Activated B cell treated with CpG ODN at 0.5 μM for 24 hours (primary cell): ENCODE results near the gene GHRL. TPM values are rescaled to one million over a fixed set of nuclear protein-coding genes. Genes with fewer than 3 reads are reported as not detected.
"Not testable (repeated sequence)": the region's sequence is repeated elsewhere in the genome, so short reads cannot be mapped to it uniquely, and the experiment has no call there.

Experiments
- ATAC-seq: fragments of 200-7000 bp; cut with Tn5 transposase; one replicate; pipeline ENCODE4 v1.10.0; 2021; ENCODE audit warnings: low read depth, mild to moderate bottlenecking, moderate library complexity
- CTCF ChIA-PET: fragments of 350-600 bp; sonication (Branson Sonifier 250); formaldehyde crosslinking; loops from one replicate; lab custom pipeline; 2021; ENCODE audit warnings: antibody characterized with exemption; lab: Charles Lee
- POLR2A ChIA-PET: fragments of 350-600 bp; sonication (Branson Sonifier 250); formaldehyde crosslinking; loops from one replicate; lab custom pipeline; 2021; ENCODE audit warnings: antibody characterized with exemption; lab: Charles Lee
- DNase-seq: peaks from one replicate; pipeline ENCODE4 v3.0.0; 2022
- H3K27ac Mint-ChIP-seq: one replicate; pipeline ENCODE4 v1.8.0; 2020; ENCODE audit warnings: mixed read lengths
- H3K27me3 Mint-ChIP-seq: one replicate; pipeline ENCODE4 v1.8.0; 2021; ENCODE audit warnings: mixed read lengths
- H3K36me3 Mint-ChIP-seq: one replicate; pipeline ENCODE4 v1.8.0; 2021; ENCODE audit warnings: low read depth, mixed read lengths
- H3K4me1 Mint-ChIP-seq: one replicate; pipeline ENCODE4 v1.8.0; 2021; ENCODE audit warnings: mixed read lengths
- H3K4me3 Mint-ChIP-seq: one replicate; pipeline ENCODE4 v1.8.0; 2020; ENCODE audit warnings: mild to moderate bottlenecking, mixed read lengths
- H3K9me3 Mint-ChIP-seq: one replicate; pipeline ENCODE4 v1.8.0; 2020; ENCODE audit warnings: mixed read lengths
- CTCF ChIP-seq: fragments of 200-600 bp; IDR thresholded peaks from one replicate; pipeline ENCODE4 v1.8.0; 2022; ENCODE audit warnings: antibody characterized with exemption, mild to moderate bottlenecking
- intact Hi-C: fragments of 100-400 bp; cut with micrococcal nuclease; formaldehyde crosslinking; loops from one replicate; pipeline ENCODE4 v1.15.1; 2024
- total RNA-seq: library from RNA; stranded (reverse); gene quantifications from 2 replicates; pipeline ENCODE4 v1.2.3, GENCODE V29; 2022

The GHRL gene
- total RNA-seq, 1 donor from 2014 or later = 2.8 TPM

DNA sequence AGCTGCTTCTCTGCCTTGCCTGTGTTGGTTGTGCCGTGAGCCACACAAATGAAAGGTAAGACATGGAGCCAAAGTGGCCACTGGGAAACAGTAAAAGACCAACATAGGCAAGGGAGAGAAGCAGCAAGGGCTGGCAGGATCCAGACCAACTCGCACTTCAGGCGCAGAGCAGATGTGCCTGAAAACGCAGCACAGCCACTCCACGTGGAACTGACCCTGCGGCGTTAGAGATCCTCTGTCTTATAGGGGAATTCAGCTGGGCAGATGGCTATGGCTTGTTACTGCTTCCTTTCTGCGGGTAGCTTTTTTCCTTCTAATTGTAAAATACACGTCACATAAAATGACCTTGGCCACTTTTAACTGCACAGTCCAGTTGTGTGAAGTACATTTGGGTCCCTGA is 10.4 kb upstream of the GHRL start:
- POLR2A ChIA-PET = no interaction called here
- Mint-ChIP-seq H3K9me3 (no peaks in the 10 kb centered on the region), H3K4me3 (no peak overlapping the region), H3K36me3 (peaks cover 83% of the 10 kb centered on the region), H3K4me1 (peaks cover 8% of the 10 kb centered on the region), H3K27me3 (no peaks in the 10 kb centered on the region), H3K27ac (no peak overlapping the region)
- intact Hi-C loops = no loop called here
- DNase-seq = no peak
- CTCF ChIA-PET = no interaction called here
- no peak for ATAC-seq
- no peak for TF ChIP-seq CTCF

DNA sequence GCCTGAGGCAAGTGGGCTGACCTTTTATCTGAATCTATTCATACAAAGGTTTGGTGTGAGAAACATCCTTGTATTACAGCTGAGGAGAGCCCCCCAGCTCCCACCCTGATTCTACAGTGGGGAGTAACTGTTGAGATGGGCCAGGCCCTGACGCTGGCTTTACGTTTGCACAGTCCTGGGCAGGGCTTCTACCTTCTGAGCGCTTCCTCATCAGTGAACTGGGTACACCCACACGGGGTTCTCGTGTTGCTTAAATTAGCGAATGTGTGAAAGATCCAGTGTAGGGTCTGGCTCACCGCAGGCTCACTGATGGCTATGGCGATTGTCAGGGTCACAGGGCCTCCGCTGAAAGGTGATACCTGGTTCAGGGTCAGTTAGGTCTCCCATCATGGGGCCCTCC is 7.3 kb upstream of the GHRL start:
- H3K36me3 Mint-ChIP-seq = peaks cover 66% of the 10 kb centered on the region
- H3K27me3 Mint-ChIP-seq = no peaks in the 10 kb centered on the region
- ATAC-seq = no peak
- intact Hi-C loops = no loop called here
- H3K9me3 Mint-ChIP-seq = no peaks in the 10 kb centered on the region
- no peak overlapping the region for H3K4me3 Mint-ChIP-seq
- H3K27ac Mint-ChIP-seq = peak overlapping the region; percentile 47
- DNase-seq = no peak
- peaks cover 8% of the 10 kb centered on the region for H3K4me1 Mint-ChIP-seq
- POLR2A ChIA-PET = interaction anchor here (0.5 kb wide), 1 partner anchor 903 kb away, joined by 6 read pairs; the partner anchor contains the start of gene SETD5
- CTCF ChIA-PET = no interaction called here
- TF ChIP-seq CTCF = no peak

DNA sequence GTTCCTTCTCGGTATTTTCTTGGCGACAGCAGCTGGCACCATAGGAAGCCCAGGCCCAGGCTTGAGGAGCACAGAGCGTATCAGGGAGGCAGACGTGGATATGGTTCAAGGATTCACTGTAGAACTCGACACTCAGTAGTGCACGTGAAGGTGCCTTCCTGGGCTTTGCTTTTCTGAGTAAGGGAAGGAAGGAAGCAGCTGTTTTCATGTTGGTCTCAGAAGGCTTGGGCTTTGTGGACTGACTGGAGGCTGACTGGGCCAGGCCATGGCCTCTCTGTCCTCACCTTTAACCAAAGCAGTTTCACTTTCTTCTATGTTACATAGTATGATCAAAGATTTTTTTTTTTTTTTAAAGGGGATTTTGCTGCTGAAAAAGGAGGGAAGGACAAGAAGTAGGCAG is 6.9 kb upstream of the GHRL start:
- Mint-ChIP-seq H3K4me3 (no peak overlapping the region), H3K36me3 (peaks cover 65% of the 10 kb centered on the region), H3K27ac (peak overlapping the region; percentile 47), H3K27me3 (no peaks in the 10 kb centered on the region), H3K9me3 (no peaks in the 10 kb centered on the region), H3K4me1 (peaks cover 11% of the 10 kb centered on the region)
- POLR2A ChIA-PET = interaction anchor here (0.5 to 0.6 kb wide), 3 partner anchors 17 to 902 kb away, joined by 3 to 6 read pairs (median 6); partner anchors contain the start of genes SETD5 and TATDN2
- ATAC-seq (peak; percentile 34), DNase-seq (no peak)
- intact Hi-C loops = no loop called here
- CTCF ChIA-PET = no interaction called here
- TF ChIP-seq CTCF = no peak

DNA sequence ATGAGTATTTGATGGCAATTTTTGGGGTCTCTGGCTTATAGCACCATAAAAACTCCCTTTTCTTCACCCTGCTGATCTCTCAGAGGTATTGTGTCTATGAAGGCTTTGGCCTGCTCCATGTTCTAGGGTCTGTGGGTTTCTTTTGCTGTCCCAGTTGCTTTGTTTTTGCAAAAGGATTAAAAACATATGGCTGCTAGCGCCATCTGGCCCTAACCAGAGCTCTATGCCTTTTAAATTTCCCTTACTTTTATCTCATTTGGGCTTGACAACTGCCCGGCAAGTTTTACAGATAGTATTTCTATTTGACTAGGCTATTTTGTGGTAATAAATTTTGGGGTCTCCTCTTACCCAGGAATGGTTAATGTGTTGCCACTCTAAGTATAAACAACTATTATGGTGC is 6.4 kb upstream of the GHRL start:
- Mint-ChIP-seq H3K9me3 (no peaks in the 10 kb centered on the region), H3K4me1 (peaks cover 14% of the 10 kb centered on the region), H3K27me3 (no peaks in the 10 kb centered on the region), H3K27ac (no peak overlapping the region), H3K36me3 (peaks cover 60% of the 10 kb centered on the region), H3K4me3 (no peak overlapping the region)
- ATAC-seq (no peak), DNase-seq (no peak)
- TF ChIP-seq CTCF = no peak
- POLR2A ChIA-PET = interaction anchor here (0.6 kb wide), 2 partner anchors 17 to 51 kb away, joined by 3 to 6 read pairs; partner anchors contain the start of gene TATDN2
- CTCF ChIA-PET = no interaction called here
- intact Hi-C loops = no loop called here

GRCh38 chr3:10298064-10298463 is 5.3 kb upstream of the GHRL start:
- ATAC-seq, H3K27ac Mint-ChIP-seq, DNase-seq, intact Hi-C loops, POLR2A ChIA-PET, H3K27me3 Mint-ChIP-seq, H3K9me3 Mint-ChIP-seq, CTCF ChIA-PET, H3K4me3 Mint-ChIP-seq: not testable (repeated sequence)
- peaks cover 25% of the 10 kb centered on the region for H3K4me1 Mint-ChIP-seq
- peaks cover 49% of the 10 kb centered on the region for H3K36me3 Mint-ChIP-seq
